GM18508 (cell line): ENCODE data around the gene ZNF662.

ENCODE experiments used
- ATAC-seq: cut with Tn5 transposase; IDR thresholded peaks from one replicate; pipeline ENCODE4 v1.9.1; 2021; ENCODE audit warnings: moderate number of reproducible peaks; ENCODE audit not compliant: insufficient read depth, unreplicated experiment

Gene ZNF662

DNA sequence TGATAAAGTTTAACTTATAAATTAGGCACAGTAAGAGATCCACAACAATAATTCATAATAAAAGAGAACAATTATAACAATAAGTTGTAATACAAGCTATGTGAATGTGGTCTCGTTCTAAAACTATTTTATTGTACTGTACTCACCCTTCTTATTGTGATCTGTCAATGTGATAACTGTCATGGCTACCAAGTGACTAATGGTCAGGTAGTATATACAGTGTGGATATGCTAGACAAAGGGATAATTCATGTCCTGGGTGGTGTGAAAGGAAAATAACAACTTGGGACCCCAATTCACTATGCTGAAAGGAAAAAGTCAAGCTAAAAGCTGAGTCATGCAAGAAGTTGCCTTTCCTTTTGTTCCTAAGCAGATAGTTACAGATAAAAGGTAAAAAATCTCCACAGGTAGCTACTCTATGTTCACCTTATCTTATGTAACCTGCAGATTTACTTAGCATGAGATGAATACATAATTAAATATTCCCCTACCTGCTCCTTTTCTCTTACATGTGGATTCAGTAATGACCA lies 19.6 kb upstream of the ZNF662 start:
- ATAC-seq = no peak

DNA sequence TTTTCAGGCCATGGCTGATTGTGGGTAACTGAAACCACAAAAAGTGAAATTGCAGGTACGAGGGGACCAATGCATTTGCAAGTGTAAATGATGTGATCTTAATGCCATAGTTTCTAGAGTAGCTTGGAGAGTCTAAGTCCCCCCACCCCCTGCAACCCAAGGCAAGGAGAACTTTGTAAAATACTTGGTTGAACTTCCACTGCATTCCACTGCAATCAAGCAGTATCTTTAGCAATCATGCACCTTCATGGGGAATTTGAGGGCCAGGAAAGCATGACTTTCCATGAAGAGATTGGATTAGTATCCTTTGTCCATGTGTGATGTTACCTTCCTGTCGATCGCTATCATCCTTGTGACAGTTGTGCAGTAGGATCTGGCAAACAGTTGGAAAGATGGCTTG lies 18.9 kb upstream of the ZNF662 start:
- ATAC-seq = no peak

DNA sequence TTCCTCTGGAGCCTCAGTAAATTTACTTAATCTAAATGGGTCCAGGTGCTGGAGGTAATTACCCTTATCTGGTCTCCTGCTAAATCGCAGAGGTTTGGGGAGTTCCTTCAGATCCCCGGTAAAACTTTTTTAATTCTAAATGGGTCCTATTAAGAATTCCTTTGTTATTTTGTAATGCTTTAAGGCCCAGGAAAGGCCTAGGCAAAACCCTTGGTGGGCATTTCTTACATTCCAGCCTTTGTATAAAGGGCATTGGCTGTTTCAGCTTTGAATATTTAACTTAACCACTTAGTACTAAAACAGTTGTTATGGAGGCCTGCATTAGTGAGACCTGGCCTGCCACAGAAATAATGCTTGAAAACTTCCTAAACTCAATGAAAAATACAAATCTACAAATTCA lies 14.9 kb upstream of the ZNF662 start:
- ATAC-seq = no peak

DNA sequence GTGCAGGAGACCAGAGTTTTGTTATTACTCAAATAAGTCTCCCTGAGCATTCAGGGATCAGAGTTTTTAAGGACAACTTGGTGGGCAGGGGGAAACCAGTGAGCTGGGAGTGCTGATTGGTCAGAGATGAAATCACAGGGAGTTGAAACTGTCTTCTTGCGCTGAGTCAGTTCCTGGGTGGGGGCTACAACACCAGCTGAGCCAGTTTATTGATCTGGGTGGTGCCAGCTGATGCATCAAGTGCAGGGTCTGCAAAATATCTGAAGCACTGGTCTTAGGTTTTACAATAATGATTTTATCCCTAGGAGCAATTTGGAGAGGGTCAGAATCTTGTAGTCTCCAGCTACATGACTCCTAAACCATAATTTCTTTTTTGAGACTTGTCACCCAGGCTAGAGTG lies 13.8 kb upstream of the ZNF662 start:
- no peak for ATAC-seq

DNA sequence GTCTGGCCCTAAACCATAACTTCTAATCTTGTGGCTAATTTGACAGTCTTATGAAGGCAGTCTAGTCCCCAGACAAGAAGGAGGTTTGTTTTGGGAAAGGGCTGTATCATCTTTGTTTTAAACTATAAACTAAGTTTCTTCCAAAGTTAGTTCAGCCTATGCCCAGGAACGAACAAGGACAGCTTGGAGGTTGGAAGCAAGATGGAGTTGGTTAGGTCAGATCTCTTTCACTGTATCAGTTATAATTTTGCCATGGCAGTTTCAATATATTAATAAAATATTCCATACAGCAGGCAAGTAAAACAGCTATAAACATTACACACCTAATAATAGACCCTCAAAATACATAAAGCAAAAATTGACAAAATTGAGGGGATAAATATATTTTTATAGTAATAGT lies 13.1 kb upstream of the ZNF662 start:
- ATAC-seq = no peak

DNA sequence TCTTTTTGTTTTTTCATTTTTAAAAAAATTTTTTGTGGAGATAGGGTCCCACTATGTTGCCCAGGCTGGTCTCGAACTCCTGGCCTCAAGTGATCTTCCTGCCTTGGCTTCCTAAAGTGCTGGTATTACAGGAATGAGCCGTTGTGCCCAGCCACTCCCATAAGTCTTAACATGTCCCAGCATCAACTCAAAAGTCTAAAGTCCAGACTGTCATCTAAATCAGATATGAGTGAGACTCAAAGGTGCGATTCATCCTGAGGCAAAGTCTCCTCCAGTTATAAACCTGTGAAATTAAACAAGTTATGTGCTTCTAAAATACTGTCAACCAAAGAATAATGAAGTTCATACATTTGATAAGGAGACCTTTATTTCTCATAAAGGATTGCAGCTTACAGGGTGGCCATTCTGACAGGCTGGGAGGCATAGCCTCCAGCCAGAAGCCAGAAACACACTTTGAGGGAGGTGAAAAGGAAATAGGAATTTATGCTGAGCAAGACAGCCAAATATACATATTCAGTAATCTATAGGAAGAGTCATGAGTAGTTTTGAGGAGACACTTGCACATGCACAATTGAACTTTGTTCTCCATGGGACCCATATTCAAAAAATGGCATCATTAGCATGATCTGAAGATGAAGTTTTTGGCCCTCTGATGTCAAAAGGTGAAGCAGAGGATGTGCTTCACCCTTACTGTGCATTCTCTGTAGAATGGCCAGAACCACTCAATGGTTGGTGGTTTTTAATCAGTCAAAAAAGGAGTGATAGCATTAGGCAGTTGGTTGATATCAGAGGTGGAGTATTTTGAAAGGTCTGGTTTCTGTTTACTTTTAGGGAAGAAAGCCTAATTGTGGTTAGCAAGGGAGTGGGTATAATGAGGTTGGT lies 11.0 kb upstream of the ZNF662 start:
- no peak for ATAC-seq

DNA sequence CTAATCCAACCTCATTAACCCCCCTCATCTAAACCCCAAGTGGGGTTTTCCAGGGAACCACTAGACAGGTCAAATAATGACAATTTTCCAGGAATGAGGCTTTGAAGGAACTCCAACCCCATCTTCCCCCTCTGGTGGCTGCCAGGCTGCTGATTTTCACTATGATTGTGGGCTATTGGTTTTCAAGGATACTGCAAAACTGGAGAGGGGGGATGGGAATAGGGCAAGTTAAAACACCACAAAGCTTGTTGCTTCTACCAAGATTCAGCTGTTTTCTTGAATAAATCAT lies 10.4 kb upstream of the ZNF662 start:
- ATAC-seq = no peak

DNA sequence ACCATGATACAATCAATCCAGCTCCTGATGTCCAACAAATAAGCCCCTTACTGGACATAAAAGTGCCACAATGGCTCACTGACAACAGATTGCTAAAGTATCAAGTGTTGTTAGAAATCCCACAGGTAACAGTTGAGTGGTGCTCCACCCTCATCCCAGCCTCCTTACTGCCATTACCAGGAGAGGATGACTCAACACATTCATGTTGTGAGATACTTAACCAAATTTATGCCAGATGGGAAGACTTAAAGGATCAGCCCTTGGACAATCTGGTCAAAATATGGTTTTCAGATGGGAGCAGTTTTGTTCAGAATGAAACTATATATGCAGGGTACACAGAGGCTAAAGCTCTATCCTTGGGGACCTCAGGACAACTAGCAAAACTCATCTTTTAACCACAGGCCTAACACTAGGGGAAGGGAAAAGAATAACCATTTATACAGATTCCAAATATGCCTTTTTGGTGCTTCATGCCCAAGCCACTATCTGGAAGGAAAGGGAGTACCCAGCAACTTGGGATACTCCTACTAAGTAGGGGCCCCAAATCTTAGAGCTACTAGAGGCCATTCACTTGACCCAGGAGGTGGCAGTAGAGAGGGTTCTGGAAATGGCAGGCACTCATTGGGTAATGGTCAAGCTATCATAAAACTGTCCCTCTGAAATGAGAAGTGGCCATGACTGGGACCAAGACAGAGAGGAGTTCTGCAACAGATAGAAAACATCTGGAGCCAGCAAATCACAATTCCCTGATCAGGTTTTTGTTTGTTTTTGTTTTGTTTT lies 6.9 kb upstream of the ZNF662 start:
- no peak for ATAC-seq

DNA sequence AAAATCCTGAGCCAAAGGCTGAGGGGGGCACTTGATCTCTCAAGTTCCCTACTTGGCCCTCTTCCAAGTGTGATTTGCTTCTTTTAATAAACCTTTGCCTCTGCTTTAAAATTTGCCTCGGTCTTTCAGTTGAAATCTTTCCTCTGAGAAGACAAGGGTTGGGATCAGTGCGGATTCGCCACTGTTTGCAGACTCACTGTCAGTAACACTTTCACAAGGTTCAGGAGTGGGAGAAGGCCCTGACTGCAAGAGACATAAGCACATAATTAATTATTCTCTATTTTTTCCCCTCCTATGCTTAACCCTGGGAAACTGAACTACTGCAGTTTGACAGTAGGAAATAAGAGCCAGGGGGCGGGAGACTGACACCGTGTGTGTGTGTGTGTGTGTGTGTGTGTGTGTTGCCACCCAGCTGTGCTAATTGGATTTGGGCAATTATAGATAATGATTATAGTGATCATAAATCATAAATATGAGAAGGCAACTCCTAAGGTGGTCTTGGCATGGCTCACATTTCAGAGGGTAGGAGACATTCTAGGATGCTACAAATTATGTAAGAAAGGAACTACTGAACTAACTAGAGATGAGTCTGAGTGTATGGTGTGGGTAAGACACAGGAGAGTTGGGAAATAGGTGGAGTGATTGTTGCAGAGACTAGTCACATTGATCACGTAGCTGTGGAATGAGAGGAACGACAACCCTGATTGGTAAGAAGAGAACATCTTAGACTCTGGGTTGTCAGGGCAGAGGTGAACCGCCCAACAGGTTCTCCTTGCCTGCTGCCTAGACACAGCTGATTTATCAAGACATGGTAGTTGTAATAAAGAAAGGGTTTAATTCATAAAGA lies 5.5 kb upstream of the ZNF662 start:
- no peak for ATAC-seq

DNA sequence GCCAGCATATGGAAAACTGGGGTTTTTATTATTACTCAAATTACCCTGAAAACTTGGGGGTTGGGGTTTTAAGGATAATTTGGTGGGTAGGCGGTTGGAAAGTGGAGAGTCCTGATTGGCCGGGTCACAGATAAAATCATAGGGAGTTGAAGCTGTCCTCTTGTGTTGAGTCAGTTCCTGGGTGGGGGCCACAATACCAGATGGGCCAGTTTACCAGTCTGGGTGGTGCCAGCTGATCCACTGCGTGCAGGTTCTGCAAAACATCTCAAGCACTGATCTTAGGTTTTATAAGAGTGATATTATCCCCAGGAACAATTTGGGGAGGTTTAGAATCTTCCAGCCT lies 4.9 kb upstream of the ZNF662 start:
- no peak for ATAC-seq

DNA sequence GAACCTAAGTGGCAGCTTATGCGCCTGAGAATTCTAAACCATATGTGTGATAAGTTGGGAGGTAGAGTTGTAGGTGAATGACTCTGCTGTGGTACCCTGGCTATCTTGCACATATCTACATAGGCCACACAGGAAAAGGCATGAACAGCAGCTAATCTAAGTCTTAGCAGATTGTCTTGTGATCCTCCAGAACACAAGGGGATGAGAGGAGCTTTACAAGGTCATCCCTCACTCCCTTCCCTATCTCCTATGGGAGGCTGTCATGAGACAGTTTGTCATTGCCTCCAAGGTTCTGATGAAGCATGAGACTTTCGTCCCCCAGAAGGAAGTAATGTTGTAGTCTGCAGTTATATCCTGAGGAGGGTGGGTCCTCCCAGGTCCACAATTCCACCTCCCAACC lies 3.7 kb upstream of the ZNF662 start:
- ATAC-seq = no peak

DNA sequence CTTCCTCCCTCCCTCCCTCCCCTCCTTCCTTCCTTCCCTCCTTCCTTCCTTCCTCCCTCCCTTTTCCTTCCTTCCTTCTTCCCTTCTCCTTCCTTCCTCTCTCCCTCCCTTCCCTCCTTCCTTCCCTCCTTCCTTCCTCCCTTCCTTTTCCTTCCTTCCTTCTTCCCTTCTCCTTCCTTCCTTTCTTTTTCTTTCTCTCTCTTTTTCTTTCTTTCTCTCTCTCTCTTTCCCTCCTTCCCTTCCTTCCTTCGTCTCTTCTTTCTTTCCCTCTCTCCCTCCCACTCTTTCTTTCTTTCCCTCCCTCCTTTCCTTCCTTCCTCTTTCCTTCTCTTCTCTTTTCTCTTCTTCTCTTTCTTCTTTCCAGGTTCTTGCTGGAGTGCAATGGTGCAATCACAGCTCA lies 1.9 kb upstream of the ZNF662 start:
- no peak for ATAC-seq

DNA sequence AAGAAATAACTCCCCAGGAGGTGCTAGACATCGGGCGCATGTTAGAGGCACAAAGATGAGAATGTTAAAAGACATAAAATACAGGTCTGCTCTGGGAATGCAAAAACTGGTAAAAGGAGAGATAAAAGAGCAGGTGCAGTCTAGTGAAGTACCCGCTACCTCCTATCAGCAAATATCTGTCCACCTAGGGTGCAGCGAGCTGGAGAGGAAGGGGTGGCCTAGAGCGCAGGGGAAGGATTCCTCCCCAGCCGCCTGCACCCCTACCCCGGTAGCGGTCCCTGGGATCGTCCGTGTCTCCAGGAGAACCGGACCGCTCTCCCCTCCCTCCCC lies 237 bp upstream of the ZNF662 start:
- ATAC-seq = no peak

DNA sequence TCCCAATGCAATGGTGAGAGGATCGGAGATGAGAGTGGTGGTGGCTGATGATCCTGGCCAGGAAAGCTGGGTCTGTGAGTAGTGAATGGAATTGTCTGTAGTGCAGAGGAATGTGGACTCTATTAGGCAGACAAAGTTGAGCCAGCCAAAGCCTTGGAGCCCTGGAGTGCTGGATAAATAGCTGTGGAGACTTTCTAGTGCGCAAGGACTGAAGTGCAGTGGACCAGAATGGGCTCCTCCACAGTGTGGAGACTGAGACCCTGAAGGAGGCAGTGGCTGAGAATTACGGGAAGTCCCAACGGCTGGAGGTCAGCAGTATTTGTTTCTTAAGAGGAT lies 874 bp downstream of the ZNF662 start:
- no peak for ATAC-seq

DNA sequence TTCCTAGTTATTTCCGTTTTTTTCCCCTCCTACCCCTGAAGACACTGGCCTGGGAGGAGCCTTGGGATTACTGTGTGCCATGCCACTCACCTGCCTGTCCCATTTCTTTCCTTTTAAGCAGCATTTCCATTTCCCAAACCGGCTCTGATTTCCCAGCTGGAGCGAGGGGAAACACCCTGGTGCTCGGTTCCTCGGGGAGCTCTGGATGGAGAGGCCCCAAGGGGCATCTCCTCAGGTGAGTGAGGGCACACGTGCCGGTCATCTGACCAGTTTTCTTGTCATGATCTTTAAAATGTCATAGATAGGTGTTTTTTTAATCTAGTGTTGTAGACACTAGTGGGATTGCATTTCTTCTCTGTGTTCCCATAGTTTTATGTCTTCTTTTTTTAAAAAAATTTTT lies 2.7 kb downstream of the ZNF662 start:
- no peak for ATAC-seq

DNA sequence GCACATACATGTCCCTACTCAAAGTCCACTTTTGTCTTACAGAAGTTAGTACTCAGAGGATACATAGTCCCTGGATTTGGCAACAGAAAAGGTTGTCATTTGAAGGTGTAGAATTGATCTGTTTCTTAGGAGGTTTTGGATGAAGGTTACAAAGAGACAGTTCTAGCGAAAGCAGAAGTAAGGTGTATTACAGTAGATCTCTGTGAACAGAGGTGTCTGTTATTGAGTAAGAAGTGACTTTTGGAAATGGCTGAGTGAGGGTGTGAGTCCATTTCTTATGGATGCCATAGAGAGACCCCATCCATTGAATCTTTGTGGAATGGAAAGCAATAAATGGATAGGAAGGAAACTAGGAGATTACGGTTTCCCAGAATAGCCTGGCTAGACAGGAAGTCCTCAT lies 5.6 kb downstream of the ZNF662 start:
- no peak for ATAC-seq

DNA sequence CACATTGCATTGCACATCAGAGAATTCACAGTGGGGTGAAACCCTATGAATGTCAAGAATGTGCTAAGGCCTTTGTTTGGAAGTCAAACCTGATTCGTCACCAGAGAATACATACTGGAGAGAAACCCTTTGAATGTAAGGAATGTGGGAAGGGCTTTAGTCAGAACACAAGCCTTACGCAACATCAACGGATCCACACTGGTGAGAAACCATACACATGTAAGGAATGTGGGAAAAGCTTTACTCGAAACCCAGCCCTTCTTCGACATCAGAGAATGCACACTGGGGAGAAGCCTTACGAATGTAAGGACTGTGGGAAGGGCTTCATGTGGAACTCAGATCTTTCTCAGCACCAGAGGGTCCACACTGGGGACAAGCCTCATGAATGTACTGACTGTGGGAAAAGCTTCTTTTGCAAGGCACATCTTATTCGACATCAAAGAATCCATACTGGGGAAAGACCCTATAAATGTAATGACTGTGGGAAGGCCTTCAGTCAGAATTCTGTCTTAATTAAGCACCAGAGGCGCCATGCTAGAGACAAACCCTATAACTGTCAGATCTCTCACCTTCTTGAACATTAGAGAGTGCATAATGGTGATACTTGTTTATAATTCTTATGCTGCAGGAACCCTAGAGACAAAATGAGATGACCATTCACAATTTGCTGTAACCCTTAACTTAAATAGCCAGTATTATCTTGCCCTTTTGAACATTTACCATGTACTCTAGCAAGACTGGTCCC lies 9.0 kb downstream of the ZNF662 start:
- ATAC-seq = no peak

DNA sequence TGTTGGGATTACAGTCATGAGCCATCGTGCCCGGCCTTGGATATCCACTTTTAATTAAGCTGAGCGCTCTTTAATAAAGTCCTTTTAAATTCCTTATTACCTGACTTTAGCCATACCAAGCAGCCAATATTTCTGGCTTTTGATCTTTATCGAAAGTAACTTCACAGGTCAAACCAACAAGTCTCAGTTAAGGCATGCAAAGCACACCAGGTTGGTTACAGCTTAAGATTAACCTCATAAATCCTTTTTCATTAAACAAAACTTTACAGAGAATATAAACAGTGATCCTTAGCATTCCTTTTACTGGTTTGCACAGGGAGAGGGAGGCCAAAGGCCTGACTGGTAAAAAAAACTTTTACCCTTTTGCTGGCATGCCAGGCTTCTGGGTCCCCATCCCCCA lies 17.7 kb downstream of the ZNF662 start:
- no peak for ATAC-seq

DNA sequence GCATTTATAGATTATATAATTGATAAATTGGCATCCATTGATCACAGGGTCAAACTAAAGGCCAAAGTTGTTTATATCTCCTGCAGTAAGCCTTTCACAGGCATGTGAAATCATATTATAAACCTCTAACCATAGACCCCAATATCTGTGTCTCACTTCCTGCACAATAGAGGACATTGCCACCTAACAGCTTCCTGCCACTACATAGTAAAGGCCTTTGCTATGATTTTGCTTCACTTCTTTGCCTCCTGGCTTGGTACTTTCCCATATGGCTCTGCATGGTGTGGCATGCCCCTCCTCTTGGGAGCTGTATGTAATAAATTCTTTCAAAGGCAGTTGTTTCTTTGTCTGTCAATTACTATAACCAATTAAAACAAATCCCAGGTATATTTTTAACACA lies 20.4 kb downstream of the ZNF662 start:
- ATAC-seq = no peak

DNA sequence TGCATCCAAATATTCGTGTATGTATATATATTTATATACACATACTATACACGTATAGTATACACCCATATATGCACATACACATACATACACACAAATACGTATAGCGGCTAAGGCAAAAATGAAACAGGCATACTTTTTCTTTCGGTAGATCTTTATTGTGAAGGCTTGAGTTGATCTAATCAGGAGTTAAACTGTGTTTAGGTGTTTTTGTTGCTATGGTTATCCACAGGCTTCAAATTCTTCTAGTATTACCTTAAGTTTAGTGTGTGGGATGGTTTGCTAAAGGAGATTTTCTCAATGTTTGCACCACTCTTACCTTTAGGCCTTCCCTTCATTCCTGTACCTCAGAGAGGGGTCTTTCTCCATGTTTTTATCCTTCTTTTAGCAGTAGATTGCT lies 28.2 kb downstream of the ZNF662 start:
- ATAC-seq = no peak

DNA sequence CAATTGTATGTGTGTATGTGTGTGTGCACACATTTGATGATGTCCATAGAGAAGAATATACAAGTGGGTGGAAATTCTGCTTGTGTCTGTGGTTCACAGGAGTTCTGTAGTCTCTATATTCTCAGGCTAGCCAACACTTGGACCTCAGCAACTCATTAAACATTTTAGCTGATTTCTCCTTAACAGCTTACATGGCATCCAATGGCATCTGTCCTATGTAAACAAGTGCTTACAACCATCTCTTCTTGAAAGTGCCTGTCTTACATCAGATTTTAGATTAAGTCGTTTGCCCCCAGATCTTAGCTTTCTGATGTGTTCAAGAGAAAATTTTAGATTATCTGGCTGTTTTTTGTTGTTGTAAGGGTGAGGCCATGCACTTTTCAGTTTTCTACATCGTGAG lies 29.0 kb downstream of the ZNF662 start:
- ATAC-seq = no peak
